SK-N-SH treated with all-trans-retinoic acid at 6 μM for 48 hours (cell line): ENCODE data around the gene TESK1.

Experiments
- ARNTL ChIP-seq: fragments of 450-650 bp; formaldehyde crosslinking; IDR thresholded peaks from 2 replicates; pipeline ENCODE4 v1.5.0; 2020; ENCODE audit warnings: low read depth, mild to moderate bottlenecking, moderate library complexity, borderline replicate concordance
- BACH2 ChIP-seq: fragments of 250-450 bp; sonication (Bioruptor Pico); IDR thresholded peaks from 2 replicates; pipeline ENCODE4 v1.9.0; 2021; ENCODE audit warnings: mild to moderate bottlenecking, borderline replicate concordance
- TOX ChIP-seq: fragments of 250-450 bp; sonication (Bioruptor Pico); IDR thresholded peaks from 2 replicates; pipeline ENCODE4 v1.8.0; 2021; ENCODE audit warnings: mild to moderate bottlenecking, moderate library complexity, borderline replicate concordance
- TF ChIP-seq, protein P1 (sequence below): fragments of 250-450 bp; sonication (Bioruptor Pico); IDR thresholded peaks from 2 replicates; pipeline ENCODE4 v1.8.0; 2021; ENCODE audit warnings: low read depth, mild to moderate bottlenecking, moderate library complexity, borderline replicate concordance

DNA sequence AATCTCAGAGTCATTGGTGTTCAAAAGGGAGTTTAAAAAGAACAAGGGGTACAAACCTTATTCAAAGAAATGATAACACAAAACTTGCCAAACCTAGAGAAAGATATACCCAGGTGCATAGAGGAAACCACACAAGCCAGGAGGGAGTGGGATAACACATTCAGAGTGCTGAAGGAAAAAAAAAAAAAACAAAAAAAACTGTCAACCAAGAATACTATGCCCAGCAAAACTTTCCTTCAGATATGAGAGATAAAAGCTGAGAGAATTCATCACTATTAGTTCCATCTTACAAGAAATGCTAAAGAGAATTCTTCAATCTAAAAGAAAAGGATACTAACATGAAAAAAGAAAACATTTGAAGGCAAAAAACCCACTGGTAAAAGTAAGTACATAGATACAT, 11.5 kb upstream of the TESK1 start:
- TF ChIP-seq BACH2 (CRISPR knock-in tag) (no peak), TOX (CRISPR knock-in tag) (no peak), ARNTL (CRISPR knock-in tag) (no peak)
- TF ChIP-seq, protein P1, sequence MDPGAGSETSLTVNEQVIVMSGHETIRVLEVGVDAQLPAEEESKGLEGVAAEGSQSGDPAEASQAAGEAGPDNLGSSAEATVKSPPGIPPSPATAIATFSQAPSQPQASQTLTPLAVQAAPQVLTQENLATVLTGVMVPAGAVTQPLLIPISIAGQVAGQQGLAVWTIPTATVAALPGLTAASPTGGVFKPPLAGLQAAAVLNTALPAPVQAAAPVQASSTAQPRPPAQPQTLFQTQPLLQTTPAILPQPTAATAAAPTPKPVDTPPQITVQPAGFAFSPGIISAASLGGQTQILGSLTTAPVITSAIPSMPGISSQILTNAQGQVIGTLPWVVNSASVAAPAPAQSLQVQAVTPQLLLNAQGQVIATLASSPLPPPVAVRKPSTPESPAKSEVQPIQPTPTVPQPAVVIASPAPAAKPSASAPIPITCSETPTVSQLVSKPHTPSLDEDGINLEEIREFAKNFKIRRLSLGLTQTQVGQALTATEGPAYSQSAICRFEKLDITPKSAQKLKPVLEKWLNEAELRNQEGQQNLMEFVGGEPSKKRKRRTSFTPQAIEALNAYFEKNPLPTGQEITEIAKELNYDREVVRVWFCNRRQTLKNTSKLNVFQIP (CRISPR knock-in tag), result no peak
